ENCODE data around the gene HSPA12A. TPM values are rescaled to one million over a fixed set of nuclear protein-coding genes. Genes with fewer than 3 reads are reported as not detected.

HSPA12A gene
- 86.9 TPM for total RNA-seq
- long read RNA-seq, full-length matches to known transcripts = 3 of 56 reads
- long read RNA-seq, partial matches to known transcripts = 10 of 56 reads
- long read RNA-seq, other reads (novel, unspliced or antisense) = 43 of 56 reads

DNA sequence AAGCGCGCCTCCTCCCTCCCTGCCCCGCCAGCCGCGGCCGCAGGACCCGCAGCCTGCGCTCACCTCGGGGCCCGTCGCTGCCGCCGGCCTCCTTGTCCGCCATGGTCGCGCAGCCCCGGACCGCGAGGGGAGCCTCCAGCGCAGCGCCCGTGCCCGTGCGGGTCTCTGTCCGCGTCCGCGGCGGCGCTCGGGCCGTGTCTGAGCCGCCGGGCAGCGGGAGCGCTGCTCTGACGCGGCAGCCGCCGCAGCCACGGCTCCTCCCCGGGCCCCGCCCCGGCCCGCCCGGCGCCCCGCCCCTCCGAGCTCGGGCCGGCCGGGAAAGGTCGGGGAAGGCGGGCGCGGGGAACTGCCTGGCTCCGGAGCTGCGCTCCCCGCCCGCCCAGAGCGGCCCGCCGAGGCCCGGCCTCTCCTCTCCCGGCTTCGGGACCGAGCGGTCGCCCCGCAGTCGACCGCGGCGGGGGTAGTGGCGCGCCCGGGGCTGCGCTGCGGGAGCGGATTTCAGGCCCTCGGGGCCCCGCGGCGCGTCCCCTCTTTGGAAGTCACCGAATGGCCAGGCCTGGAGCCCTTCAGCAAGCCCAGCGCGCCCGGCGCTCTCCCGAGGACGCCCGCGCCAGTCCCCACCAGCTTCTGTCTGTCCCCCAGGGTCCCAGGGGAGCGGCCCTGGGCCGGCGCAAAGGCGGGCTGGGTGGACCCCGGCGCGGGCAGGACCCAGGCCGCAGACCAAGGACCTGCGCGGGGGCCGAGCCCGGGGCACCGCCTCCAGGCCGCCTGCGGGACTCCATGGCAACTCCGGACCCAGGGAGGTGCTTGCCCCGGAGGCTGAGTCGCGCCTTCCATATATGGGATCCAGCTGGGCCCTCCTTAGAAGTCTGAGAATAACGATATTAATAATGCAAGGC lies at the start of gene HSPA12A:
HSPA12A (minus strand) TSS at position 200 of the 899 bp plus-strand sequence; CDS start at position 103, 97 bp downstream.
- no peak for DNase-seq (ENCODE audit: low spot score)

DNA sequence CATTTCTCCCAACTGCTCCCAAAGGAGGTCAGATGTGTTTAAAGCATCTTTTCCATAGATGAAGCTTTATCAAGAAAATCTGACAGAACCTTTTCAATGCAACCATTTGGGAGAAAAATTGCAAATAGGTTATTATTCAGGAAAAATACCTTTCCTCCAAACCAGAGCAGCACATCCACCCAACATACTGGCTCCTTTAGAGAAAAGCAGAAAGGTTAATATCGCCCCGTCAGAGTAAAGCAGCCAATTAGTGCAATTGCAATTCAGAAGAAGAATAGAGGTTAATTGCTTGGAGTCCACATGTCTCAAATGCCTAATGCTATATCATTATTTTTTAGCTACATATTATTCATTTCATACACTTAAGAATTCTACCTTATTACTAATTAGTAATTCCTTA lies 48.9 kb upstream of the HSPA12A start:
- DNase-seq (ENCODE audit: low spot score) = no peak

DNA sequence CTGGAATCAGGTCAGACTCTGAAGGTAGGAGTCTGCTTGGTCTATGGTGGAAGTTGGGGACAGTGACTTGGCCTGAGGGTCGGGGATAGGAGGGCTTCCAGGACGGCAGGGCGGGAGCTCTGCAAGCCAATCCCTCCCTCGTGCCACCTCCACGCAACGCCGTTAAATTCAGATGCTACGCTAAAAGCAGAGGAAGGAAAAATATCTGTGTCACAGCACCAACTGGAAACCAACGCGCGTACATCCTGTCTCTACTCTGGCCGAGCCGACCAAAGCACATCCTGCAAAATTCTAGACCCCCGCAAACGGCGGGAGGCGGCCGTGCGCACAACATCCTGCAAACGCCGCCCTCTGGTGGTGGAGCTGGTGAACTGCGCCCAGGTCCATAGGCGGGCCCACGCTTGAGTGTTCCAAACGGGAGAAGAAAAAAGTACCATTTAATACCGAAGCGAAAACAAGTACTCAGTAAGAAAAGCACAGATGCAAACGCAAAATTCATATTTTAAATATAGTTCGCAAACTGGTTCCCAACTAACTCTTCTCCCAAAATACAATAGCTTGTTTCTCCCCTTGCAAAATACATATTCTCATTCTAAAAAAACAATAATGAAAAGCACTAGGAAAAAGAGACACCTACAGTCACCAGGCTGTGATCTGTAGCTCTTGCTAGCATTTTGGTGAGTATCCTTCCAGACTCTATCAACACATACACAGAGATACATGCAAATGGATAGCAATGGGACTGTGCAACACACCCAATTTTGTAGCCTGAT lies 45.7 kb upstream of the HSPA12A start:
- DNase-seq (ENCODE audit: low spot score) = no peak

- no peak for DNase-seq (ENCODE audit: low spot score)
These were observed 44.8 kb upstream of the HSPA12A start for GRCh38 chr10:116787053-116787659.

DNA sequence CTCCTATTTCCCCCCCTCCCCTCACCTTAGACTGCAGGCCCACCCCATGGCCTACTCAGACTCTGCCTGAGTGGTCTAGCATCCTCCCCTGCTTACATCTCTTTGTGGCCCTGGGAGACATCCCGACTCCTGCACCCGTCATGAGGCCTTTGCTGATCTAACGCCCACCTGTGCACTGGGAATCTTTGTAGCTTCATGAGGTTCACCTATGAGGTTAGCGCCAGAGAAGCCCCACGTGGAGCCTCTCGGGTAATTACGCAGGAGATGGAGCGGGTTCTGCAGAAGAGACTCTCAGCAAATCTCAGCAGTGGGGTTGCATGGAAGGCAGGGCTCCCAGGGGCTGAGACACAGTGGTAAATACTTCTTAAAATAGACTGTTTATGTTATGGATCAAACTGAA lies 43.5 kb upstream of the HSPA12A start:
- peak; percentile 57 for DNase-seq (ENCODE audit: low spot score)

DNA sequence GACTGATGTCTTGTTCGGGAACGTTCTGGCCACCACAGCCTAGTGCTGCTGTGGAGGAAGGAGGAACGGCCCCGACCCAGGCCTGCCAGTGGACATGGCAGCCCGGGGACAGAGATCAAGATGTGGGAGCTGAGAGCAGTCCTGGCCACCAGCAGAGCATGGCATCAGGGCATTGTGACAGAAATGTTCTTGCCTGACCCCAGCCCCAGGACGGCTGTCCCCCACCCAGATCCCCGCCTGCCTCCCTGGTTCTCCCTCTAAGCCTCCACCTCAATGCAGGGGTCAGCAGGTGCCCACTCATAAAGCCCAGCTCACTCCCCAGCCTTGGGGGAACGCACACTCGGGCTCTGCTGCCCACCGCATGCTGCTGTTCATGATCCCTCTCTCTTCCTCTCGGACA lies 42.9 kb upstream of the HSPA12A start:
- no peak for DNase-seq (ENCODE audit: low spot score)

GRCh38 chr10:116784651-116785050 lies 42.3 kb upstream of the HSPA12A start:
- DNase-seq (ENCODE audit: low spot score) = no peak

DNA sequence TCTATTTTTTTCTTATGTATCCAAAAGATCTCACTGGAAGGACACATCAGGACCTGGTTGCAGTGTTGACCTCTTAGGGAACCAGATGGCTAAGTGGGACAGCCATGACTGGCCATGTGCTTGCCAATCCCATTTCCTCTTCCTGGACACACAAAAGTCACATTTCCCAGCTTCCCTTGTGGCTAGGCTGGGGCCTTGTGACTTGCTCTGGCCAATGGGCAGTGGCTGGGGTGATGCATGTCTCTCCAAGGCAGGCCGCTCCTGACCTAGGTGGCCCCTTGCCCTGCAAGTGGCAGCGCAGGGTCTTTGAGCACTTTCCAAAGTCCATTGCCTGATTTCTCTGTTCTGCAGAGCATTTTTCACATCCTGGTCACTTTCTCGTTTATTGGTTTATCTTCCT lies 41.7 kb upstream of the HSPA12A start:
- no peak for DNase-seq (ENCODE audit: low spot score)

DNA sequence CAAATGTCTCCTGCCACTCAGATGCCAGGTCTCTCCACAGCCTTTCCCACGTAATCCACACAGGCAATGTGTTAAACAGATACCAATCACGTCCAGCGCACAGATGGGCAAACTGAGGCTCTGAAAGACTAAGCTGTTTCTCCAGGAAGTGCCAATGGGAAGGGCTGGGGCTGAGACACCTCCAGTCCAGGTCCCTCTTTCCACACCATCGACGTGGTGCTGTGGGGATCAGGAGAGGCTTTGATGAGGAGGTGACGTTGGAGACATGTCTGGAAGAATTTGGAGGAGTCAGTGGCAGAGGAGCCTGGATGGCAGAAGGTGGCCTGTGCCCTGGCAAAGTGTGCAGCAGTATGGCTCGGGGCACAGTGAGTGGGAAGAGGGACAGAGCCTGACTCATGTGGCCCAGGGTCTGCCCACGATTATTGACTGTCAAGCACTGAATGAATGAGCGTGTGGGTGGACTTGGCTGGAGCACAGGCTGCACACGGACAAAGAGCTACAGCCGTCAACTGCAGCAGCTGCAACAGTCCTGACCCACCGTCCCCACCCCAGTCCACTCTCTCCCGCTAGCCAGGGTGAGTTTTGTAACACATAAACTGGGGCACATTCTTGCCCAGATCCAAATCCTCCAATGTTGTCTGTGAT lies 40.8 kb upstream of the HSPA12A start:
- no peak for DNase-seq (ENCODE audit: low spot score)

GRCh38 chr10:116781370-116781884 lies 39.1 kb upstream of the HSPA12A start:
- no peak for DNase-seq (ENCODE audit: low spot score)

DNA sequence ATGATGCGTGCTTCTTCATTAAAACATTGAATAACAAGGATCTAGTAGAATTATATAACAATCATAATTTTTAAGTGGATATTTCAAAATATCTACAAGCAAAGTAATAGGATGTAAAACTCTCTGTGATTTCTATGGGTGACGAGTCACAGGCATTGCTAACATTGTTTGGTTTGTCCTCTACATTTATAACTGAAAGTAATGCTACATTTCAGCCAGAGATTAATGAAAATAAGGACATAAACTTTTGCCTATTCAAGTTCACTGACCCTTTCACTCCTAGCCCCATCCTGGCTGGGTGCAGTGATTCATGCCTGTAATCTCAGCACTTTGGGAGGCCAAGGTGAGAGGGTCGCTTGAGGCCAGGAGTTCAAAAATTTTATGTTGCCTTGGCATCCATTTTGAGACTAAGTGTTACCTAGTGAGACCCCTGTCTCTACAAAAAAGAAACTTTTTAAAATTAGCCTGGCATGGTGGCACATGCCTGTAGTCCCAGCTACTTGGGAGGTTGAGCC lies 38.4 kb upstream of the HSPA12A start:
- no peak for DNase-seq (ENCODE audit: low spot score)

- DNase-seq (ENCODE audit: low spot score) = peak; percentile 75
These were observed 36.8 kb upstream of the HSPA12A start for GRCh38 chr10:116779076-116779687.

GRCh38 chr10:116777006-116777405 lies 34.6 kb upstream of the HSPA12A start:
- peak; percentile 57 for DNase-seq (ENCODE audit: low spot score)

- peak; percentile 76 for DNase-seq (ENCODE audit: low spot score)
These were observed 33.4 kb upstream of the HSPA12A start for GRCh38 chr10:116775488-116776400.

- DNase-seq (ENCODE audit: low spot score) = peak; percentile 82
These were observed 32.4 kb upstream of the HSPA12A start for GRCh38 chr10:116774728-116775151.

GRCh38 chr10:116772909-116773705 lies 30.7 kb upstream of the HSPA12A start:
- peak; percentile 83 for DNase-seq (ENCODE audit: low spot score)

DNA sequence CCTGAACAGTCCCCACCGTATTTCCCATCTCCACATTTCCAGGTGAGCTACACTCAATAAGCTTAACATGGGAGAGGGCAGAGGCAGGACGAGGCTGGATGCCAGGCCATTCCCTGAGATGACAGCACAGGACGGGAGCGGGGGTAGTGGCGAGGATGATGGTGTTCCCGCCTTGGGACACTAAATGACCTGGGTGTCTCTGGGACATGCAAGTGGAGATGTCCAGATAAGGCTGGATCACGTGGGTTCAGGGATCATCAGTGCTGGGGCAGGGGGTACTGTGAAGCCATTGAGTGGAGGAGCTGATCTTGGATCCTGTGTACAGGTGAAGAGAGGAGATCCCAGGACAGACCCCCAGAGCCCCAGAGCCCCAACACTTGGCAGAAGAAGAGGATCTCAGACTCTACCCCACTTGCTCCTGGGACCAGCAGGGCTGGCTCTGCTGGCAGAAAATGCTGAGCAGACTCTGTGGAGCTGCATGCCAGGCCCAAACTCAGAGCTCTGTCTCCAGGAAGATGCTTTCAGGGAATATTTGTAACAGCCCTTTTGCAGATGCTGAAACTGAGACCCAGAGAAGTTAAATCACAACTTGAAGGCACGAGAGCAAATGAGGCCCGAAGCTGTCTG lies 29.7 kb upstream of the HSPA12A start:
- peak; percentile 75 for DNase-seq (ENCODE audit: low spot score)
